A673 (cell line): ENCODE data around the gene ANKRD13D.

ENCODE experiments used
- EZH2 ChIP-seq: fragments of 200-600 bp; sonication (generic); IDR thresholded peaks from 2 replicates; pipeline ENCODE4 v1.6.1; 2017; ENCODE audit warnings: borderline replicate concordance, low read depth, mild to moderate bottlenecking, mixed read lengths, antibody characterized with exemption, low read length; ENCODE audit not compliant: poor library complexity, severe bottlenecking
- TF ChIP-seq, protein P1 (sequence below): fragments of 300-800, 200-600 bp; sonication (generic); conservative IDR thresholded peaks from 2 replicates; pipeline ENCODE4 v1.5.1; 2017; ENCODE audit warnings: low read depth, mild to moderate bottlenecking, antibody characterized with exemption, low read length, moderate library complexity, mixed read lengths

GRCh38 chr11:67283481-67283963 lies 5.6 kb upstream of the ANKRD13D start:
- TF ChIP-seq, protein P1, sequence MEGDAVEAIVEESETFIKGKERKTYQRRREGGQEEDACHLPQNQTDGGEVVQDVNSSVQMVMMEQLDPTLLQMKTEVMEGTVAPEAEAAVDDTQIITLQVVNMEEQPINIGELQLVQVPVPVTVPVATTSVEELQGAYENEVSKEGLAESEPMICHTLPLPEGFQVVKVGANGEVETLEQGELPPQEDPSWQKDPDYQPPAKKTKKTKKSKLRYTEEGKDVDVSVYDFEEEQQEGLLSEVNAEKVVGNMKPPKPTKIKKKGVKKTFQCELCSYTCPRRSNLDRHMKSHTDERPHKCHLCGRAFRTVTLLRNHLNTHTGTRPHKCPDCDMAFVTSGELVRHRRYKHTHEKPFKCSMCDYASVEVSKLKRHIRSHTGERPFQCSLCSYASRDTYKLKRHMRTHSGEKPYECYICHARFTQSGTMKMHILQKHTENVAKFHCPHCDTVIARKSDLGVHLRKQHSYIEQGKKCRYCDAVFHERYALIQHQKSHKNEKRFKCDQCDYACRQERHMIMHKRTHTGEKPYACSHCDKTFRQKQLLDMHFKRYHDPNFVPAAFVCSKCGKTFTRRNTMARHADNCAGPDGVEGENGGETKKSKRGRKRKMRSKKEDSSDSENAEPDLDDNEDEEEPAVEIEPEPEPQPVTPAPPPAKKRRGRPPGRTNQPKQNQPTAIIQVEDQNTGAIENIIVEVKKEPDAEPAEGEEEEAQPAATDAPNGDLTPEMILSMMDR: no peak
- no peak for TF ChIP-seq EZH2
